ENCODE results near the gene UNC93A.

GRCh38 chr6:167296902-167297301, 5.8 kb downstream of the UNC93A start:
- TF ChIP-seq RAD21 (IDR thresholded peaks at IDR 0.05; ENCODE audit: low read depth) (no peak), ZNF274 (IDR thresholded peaks at IDR 0.05; ENCODE audit: low read depth, low read length) (no peak), CEBPB (IDR thresholded peaks at IDR 0.05; ENCODE audit: low read depth) (no peak), EZH2 (IDR thresholded peaks at IDR 0.05) (no peak), POLR2AphosphoS5 (IDR thresholded peaks at IDR 0.05; ENCODE audit: low read depth, low read length) (no peak), POLR2A (IDR thresholded peaks at IDR 0.05; ENCODE audit: borderline replicate concordance, extremely low read depth, insufficient read depth, insufficient read length) (no peak), CTCF (IDR thresholded peaks at IDR 0.05 in 2 of 3, conservative IDR thresholded peaks at IDR 0.05 in 1 of 3; ENCODE audit: borderline replicate concordance in 1 of 3, insufficient read depth in 1 of 3, low read depth in 2 of 3, low read length in 2 of 3) (no peak), SRF (IDR thresholded peaks at IDR 0.05; ENCODE audit: low read depth) (no peak), JUND (IDR thresholded peaks at IDR 0.05) (no peak), ZBTB33 (IDR thresholded peaks at IDR 0.05; ENCODE audit: extremely low read depth, insufficient replicate concordance, low read length) (no peak), SIN3A (IDR thresholded peaks at IDR 0.05; ENCODE audit: low read depth) (no peak)
- TF ChIP-seq, protein P1, sequence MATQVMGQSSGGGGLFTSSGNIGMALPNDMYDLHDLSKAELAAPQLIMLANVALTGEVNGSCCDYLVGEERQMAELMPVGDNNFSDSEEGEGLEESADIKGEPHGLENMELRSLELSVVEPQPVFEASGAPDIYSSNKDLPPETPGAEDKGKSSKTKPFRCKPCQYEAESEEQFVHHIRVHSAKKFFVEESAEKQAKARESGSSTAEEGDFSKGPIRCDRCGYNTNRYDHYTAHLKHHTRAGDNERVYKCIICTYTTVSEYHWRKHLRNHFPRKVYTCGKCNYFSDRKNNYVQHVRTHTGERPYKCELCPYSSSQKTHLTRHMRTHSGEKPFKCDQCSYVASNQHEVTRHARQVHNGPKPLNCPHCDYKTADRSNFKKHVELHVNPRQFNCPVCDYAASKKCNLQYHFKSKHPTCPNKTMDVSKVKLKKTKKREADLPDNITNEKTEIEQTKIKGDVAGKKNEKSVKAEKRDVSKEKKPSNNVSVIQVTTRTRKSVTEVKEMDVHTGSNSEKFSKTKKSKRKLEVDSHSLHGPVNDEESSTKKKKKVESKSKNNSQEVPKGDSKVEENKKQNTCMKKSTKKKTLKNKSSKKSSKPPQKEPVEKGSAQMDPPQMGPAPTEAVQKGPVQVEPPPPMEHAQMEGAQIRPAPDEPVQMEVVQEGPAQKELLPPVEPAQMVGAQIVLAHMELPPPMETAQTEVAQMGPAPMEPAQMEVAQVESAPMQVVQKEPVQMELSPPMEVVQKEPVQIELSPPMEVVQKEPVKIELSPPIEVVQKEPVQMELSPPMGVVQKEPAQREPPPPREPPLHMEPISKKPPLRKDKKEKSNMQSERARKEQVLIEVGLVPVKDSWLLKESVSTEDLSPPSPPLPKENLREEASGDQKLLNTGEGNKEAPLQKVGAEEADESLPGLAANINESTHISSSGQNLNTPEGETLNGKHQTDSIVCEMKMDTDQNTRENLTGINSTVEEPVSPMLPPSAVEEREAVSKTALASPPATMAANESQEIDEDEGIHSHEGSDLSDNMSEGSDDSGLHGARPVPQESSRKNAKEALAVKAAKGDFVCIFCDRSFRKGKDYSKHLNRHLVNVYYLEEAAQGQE (IDR thresholded peaks at IDR 0.05; ENCODE audit: low read depth): no peak

All from HCT116 (cell line).